D721Med (cell line): ENCODE results near the gene IL1A.

Experiments used
- DNase-seq: peaks from one replicate; pipeline ENCODE4 v3.0.0; 2011; ENCODE audit warnings: low spot score; ENCODE audit not compliant: insufficient read length
- FAIRE-seq: peaks from 2 replicates; lab custom pipeline; 2011; peaks lifted over from hg19 to GRCh38; lab: Jason Lieb, UNC
- TF ChIP-seq, protein P1 (sequence below): IDR thresholded peaks from 2 replicates; pipeline ENCODE4 v1.5.1; 2012; ENCODE audit warnings: mild to moderate bottlenecking, control low read depth; ENCODE audit not compliant: insufficient read depth; ENCODE audit errors: missing control alignments

IL1A gene

DNA sequence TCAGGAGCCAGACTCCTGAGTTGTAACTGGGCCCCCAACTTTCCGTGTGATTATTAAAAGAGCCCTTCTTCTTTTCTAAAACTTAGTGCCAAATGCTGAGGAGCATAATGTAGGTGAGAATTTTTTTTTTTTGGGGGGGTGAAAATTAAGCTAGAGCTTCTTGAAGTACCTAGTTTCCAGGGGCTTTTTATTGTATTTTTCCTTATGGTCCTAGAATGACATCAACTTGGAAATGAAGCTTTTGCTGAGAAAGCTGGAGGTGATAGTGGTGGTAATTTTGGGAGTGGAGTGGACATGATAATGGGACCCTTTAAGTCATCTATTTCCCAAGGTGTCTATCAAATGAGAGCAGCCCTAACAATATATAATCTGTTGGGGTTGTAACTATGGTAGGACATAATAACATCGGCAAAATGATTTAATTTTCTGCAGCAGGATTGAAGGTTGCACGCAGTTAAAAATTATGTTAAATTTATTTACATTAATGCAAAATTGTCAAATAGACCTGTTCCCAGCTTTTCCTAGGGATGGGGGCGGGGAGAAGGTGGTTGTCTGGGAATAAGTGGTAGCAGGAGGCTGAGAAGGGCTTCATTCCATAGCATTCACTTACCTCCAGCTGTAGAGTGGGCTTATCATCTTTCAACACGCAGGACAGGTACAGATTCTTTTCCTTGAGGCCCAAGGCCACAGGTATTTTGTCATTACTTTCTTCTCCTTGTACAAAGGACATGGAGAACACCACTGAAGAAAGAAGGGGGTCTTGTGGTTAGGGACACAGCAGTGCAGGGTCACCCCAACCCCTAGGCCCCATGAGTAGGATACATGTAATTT lies 46.6 kb upstream of the IL1A start:
- DNase-seq = no peak
- TF ChIP-seq, protein P1, sequence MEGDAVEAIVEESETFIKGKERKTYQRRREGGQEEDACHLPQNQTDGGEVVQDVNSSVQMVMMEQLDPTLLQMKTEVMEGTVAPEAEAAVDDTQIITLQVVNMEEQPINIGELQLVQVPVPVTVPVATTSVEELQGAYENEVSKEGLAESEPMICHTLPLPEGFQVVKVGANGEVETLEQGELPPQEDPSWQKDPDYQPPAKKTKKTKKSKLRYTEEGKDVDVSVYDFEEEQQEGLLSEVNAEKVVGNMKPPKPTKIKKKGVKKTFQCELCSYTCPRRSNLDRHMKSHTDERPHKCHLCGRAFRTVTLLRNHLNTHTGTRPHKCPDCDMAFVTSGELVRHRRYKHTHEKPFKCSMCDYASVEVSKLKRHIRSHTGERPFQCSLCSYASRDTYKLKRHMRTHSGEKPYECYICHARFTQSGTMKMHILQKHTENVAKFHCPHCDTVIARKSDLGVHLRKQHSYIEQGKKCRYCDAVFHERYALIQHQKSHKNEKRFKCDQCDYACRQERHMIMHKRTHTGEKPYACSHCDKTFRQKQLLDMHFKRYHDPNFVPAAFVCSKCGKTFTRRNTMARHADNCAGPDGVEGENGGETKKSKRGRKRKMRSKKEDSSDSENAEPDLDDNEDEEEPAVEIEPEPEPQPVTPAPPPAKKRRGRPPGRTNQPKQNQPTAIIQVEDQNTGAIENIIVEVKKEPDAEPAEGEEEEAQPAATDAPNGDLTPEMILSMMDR = no peak
- FAIRE-seq = no peak

DNA sequence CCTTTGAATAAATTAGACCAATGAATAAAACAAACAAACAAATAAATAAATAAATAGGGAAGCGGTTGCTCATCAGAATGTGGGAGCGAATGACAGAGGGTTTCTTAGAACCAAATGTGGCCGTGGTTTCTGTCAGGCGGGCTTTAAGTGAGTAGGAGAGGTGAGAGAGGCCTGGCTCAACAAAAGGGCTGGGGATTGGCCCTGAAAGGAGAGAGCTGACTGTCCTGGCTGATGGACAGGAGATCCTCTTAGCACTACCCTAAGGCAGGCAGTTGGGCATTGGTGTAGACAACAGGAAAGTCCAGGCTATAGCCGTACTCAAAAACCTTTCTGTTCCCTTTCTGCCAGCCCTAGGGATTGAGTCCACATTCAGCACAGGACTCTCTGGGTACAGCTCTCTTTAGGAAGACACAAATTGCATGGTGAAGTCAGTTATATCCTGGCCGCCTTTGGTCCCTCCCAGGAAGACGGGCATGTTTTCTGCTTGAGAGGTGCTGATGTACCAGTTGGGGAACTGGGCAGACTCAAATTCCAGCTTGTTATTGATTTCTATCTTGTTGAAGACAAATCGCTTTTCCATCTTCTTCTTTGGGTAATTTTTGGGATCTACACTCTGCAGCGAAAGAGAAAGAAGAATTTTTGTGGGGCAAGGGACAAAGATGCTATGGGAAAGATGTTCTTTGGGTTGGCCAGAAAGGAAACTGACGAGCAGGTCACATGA lies 45.8 kb upstream of the IL1A start:
- DNase-seq (no peak), FAIRE-seq (no peak)
- TF ChIP-seq, protein P1 = no peak

DNA sequence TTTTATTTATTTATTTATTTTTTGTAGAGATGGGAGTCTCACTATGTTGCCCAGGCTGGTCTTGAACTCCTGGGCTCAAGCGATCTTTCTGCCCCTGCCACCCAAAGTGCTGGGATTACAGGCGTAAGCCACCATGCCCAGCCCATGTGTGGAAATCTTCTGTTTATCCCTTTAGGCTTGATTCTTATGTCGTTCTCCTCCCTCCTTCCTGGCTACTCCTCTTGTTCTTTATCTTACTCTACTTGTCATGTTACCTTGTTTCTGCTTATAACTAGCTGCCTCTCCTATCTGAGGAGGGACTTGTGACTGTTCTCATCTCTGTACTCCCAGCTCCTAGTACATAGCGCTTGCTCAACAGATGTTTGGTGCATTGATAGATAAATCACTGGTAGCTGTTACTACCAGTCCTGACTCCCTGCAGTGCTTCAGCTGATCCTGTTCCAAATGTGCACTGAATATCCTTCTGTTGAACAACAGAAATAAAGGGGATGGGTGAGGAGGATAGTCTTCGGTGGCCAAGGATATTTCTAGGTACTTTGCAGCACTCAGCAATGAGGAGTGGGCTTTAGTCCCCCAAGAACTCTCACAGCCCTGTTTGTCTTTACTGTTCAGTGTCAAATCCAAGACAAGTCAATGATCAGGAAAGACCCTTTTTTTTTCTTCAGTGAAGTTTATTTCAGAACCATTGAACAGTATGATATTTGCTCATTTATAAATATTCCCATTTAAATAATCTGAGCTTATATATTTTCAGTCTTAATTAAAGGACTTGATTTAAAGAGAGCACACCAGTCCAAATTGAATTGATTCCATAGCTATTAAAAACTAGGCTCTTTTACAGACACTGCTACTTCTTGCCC lies 45.0 kb upstream of the IL1A start:
- FAIRE-seq = no peak
- TF ChIP-seq, protein P1 = no peak
- no peak for DNase-seq

DNA sequence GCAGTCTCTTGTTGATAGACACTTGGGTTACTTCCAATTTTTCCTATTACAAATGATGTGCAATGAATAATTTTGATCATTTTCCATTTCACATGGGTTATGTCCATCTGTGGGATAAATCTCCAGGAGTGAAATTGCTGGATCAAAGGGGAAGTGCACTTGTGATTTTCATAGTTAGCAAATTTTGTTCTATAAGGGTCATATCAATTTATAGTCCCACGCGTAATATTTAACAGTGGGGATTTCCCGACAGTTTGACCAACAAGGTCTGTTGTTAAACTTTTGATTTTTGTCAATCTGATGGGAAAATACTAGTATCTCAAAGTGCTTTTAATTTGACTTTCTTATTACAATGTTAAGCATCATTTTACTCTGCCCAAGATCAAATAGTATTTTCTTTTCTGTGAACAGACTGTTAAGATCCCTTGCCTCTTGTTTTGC lies 44.0 kb upstream of the IL1A start:
- DNase-seq = no peak
- no peak for FAIRE-seq
- TF ChIP-seq, protein P1 = no peak

DNA sequence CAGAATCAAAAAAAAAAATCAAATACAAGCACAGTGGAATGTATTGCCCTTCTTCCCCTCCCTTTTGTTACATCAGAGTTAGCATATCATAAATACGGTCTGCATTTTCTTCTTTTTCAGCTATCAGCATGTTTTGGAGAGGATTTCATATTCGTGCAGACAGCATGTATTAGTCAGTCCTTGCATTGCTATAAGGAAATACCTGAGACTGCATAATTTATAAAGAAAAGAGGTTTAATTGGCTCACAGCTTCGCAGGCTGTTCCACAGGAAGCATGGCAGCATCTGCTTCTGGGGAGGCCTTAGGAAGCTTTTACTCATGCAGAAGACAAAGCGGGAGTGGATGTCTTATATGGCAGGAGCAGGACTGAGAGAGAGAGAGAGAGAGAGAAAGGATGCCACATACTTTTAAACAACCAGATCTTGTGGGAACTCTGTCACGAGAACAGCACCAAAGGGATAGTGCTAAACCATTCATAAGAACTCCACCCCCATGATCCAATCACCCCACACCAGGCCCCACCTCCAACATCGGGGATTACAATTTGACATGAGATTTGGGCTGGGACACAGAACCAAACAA lies 43.4 kb upstream of the IL1A start:
- TF ChIP-seq, protein P1 = no peak
- FAIRE-seq (no peak), DNase-seq (no peak)

DNA sequence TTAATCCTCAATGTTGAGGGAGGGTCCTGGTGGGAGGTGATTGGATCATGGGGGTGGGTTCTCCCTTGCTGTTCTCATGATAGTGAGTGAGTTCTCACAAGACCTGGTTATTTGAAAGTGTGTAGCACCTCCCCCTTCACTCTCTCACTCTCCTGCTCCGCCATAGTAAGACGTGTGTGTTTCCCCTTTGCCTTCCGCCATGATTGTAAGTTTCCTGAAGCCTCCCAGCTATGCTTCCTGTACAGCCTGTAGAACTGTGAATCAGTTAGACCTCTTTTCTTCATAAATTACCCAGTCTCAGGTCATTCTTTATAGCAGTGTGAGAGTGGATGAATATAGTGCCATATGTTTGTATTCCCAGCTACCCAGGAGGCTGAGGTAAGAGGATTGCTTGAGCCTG lies 42.7 kb upstream of the IL1A start:
- FAIRE-seq = no peak
- DNase-seq = no peak
- TF ChIP-seq, protein P1 = no peak
